ENCODE measurements around the gene TMA16.

DNA sequence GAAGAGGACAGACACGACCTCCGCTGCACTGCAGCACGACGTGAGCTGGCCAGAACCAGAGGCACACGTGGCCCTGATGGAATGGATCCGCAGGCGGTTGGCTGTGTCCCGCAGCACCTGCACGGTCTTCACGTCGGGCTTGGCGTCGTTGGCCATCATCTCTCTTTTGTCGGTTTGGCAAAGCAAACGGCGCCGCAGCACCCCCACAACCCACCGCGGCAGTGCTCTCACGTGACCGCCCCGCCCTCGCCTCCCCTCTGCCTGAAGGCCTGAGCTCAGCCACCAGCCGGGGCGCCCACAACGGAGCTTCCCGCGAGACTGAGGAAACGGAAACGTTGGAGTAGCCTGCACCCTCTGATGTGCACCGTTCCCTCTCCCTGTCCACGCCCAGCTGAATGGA is 20.9 kb upstream of the TMA16 start, which contains the start of gene TKTL2:
- TF ChIP-seq, protein P1, sequence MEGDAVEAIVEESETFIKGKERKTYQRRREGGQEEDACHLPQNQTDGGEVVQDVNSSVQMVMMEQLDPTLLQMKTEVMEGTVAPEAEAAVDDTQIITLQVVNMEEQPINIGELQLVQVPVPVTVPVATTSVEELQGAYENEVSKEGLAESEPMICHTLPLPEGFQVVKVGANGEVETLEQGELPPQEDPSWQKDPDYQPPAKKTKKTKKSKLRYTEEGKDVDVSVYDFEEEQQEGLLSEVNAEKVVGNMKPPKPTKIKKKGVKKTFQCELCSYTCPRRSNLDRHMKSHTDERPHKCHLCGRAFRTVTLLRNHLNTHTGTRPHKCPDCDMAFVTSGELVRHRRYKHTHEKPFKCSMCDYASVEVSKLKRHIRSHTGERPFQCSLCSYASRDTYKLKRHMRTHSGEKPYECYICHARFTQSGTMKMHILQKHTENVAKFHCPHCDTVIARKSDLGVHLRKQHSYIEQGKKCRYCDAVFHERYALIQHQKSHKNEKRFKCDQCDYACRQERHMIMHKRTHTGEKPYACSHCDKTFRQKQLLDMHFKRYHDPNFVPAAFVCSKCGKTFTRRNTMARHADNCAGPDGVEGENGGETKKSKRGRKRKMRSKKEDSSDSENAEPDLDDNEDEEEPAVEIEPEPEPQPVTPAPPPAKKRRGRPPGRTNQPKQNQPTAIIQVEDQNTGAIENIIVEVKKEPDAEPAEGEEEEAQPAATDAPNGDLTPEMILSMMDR (IDR thresholded peaks at IDR 0.05; ENCODE audit: poor library complexity, severe bottlenecking), result no peak
- TF ChIP-seq POLR2AphosphoS5 (IDR thresholded peaks at IDR 0.05) (no peak), EP300 (conservative IDR thresholded peaks at IDR 0.05; ENCODE audit: poor library complexity, severe bottlenecking) (no peak), EZH2 (IDR thresholded peaks at IDR 0.05; ENCODE audit: borderline replicate concordance, insufficient read depth, low read length, poor library complexity, severe bottlenecking) (no peak), RAD21 (conservative IDR thresholded peaks at IDR 0.05) (no peak), TAF1 (IDR thresholded peaks at IDR 0.05; ENCODE audit: low read depth) (no peak)
